HCT116 (cell line): ENCODE data around the gene DDX39A.

Source experiments
- ATF3 ChIP-seq: IDR thresholded peaks from 2 replicates; pipeline ENCODE4 v1.6.1; 2012
- CEBPB ChIP-seq: IDR thresholded peaks from 2 replicates; pipeline ENCODE4 v1.6.1; 2012; ENCODE audit warnings: low read depth
- CTCF ChIP-seq, 3 experiments: fragments of 200-600 bp in 1 of 3; sonication (generic) in 1 of 3; IDR thresholded peaks in 2 of 3; conservative IDR thresholded peaks in 1 of 3; 2 replicates each; pipeline ENCODE4 v1.5.1; 2012 to 2017; ENCODE audit warnings: low read depth in 2 of 3, low read length in 2 of 3, antibody characterized with exemption in 1 of 3, borderline replicate concordance in 1 of 3, control low read depth in 1 of 3, mild to moderate bottlenecking in 1 of 3, mixed read lengths in 1 of 3, mixed run types in 1 of 3, moderate library complexity in 1 of 3; ENCODE audit not compliant: insufficient read depth in 1 of 3
- EZH2 ChIP-seq: fragments of 200-600 bp; sonication (generic); IDR thresholded peaks from 2 replicates; pipeline ENCODE4 v1.6.1; 2017; ENCODE audit warnings: antibody characterized with exemption, mixed run types
- FOSL1 ChIP-seq: IDR thresholded peaks from 2 replicates; pipeline ENCODE4 v1.6.1; 2012; ENCODE audit warnings: low read depth
- JUND ChIP-seq: IDR thresholded peaks from 2 replicates; pipeline ENCODE4 v1.6.1; 2012
- MAX ChIP-seq: IDR thresholded peaks from 2 replicates; pipeline ENCODE4 v1.6.1; 2012
- POLR2A ChIP-seq: IDR thresholded peaks from 2 replicates; pipeline ENCODE4 v1.7.0; 2011; ENCODE audit warnings: borderline replicate concordance; ENCODE audit not compliant: insufficient read depth, insufficient read length; ENCODE audit errors: extremely low read depth
- POLR2AphosphoS5 ChIP-seq: IDR thresholded peaks from 2 replicates; pipeline ENCODE4 v1.6.1; 2011; ENCODE audit warnings: mild to moderate bottlenecking, low read depth, low read length, moderate library complexity
- RAD21 ChIP-seq: IDR thresholded peaks from 2 replicates; pipeline ENCODE4 v1.6.1; 2012; ENCODE audit warnings: low read depth, mild to moderate bottlenecking
- REST ChIP-seq: IDR thresholded peaks from 2 replicates; pipeline ENCODE4 v1.6.1; 2012; ENCODE audit warnings: low read depth
- SP1 ChIP-seq: IDR thresholded peaks from 2 replicates; pipeline ENCODE4 v1.6.1; 2012; ENCODE audit warnings: low read depth
- SRF ChIP-seq: IDR thresholded peaks from 2 replicates; pipeline ENCODE4 v1.6.1; 2012; ENCODE audit warnings: low read depth
- ZNF274 ChIP-seq: fragments of 200-500 bp; sonication (Bioruptor generic); IDR thresholded peaks from 2 replicates; pipeline ENCODE4 v1.6.1; 2014; ENCODE audit warnings: mild to moderate bottlenecking, low read depth, low read length, inconsistent platforms

GRCh38 chr19:14363183-14364097 is 55.7 kb downstream of the DDX39A start:
- peak; percentile 44; the same call in 1 of the 2 replicates for TF ChIP-seq SP1
- no peak for TF ChIP-seq ATF3
- peak; percentile 69 for TF ChIP-seq POLR2AphosphoS5
- TF ChIP-seq CTCF (IDR thresholded peaks at IDR 0.05 in 2 of 3, conservative IDR thresholded peaks at IDR 0.05 in 1 of 3; ENCODE audit: borderline replicate concordance in 1 of 3, insufficient read depth in 1 of 3, low read depth in 2 of 3, low read length in 2 of 3), result no peak
- no peak for TF ChIP-seq EZH2
- no peak for TF ChIP-seq FOSL1
- TF ChIP-seq SRF, result no peak
- peak; percentile 60 for TF ChIP-seq POLR2A
- TF ChIP-seq ZNF274, result no peak
- TF ChIP-seq CEBPB, result no peak
- TF ChIP-seq MAX, result 0 out of 2 replicates have a peak, but pooled peaks have one; percentile 47
- no peak for TF ChIP-seq REST
- no peak for TF ChIP-seq JUND
- no peak for TF ChIP-seq RAD21
